HCT116 (cell line): ENCODE data around the gene ZP1.

Source experiments
- CTCF ChIP-seq, 3 experiments: fragments of 200-600 bp in 1 of 3; sonication (generic) in 1 of 3; IDR thresholded peaks in 2 of 3; conservative IDR thresholded peaks in 1 of 3; 2 replicates each; pipeline ENCODE4 v1.5.1; 2012 to 2017; ENCODE audit warnings: low read depth in 2 of 3, low read length in 2 of 3, antibody characterized with exemption in 1 of 3, borderline replicate concordance in 1 of 3, control low read depth in 1 of 3, mild to moderate bottlenecking in 1 of 3, mixed read lengths in 1 of 3, mixed run types in 1 of 3, moderate library complexity in 1 of 3; ENCODE audit not compliant: insufficient read depth in 1 of 3
- EZH2 ChIP-seq: fragments of 200-600 bp; sonication (generic); IDR thresholded peaks from 2 replicates; pipeline ENCODE4 v1.6.1; 2017; ENCODE audit warnings: antibody characterized with exemption, mixed run types
- POLR2AphosphoS5 ChIP-seq: IDR thresholded peaks from 2 replicates; pipeline ENCODE4 v1.6.1; 2011; ENCODE audit warnings: mild to moderate bottlenecking, low read depth, low read length, moderate library complexity
- REST ChIP-seq: IDR thresholded peaks from 2 replicates; pipeline ENCODE4 v1.6.1; 2012; ENCODE audit warnings: low read depth
- SRF ChIP-seq: IDR thresholded peaks from 2 replicates; pipeline ENCODE4 v1.6.1; 2012; ENCODE audit warnings: low read depth
- YY1 ChIP-seq: IDR thresholded peaks from 2 replicates; pipeline ENCODE4 v1.6.1; 2011; ENCODE audit warnings: low read length, low read depth, moderate library complexity, mild to moderate bottlenecking; ENCODE audit not compliant: insufficient replicate concordance; ENCODE audit errors: extremely low read depth
- ZFX ChIP-seq: fragments of 450-650 bp; IDR thresholded peaks from 2 replicates; pipeline ENCODE4 v1.6.1; 2017
- ZNF274 ChIP-seq: fragments of 200-500 bp; sonication (Bioruptor generic); IDR thresholded peaks from 2 replicates; pipeline ENCODE4 v1.6.1; 2014; ENCODE audit warnings: mild to moderate bottlenecking, low read depth, low read length, inconsistent platforms

- no peak for TF ChIP-seq ZNF274
- no peak for TF ChIP-seq CTCF (IDR thresholded peaks at IDR 0.05 in 2 of 3, conservative IDR thresholded peaks at IDR 0.05 in 1 of 3; ENCODE audit: borderline replicate concordance in 1 of 3, insufficient read depth in 1 of 3, low read depth in 2 of 3, low read length in 2 of 3)
- no peak for TF ChIP-seq EZH2
- no peak for TF ChIP-seq REST
- no peak for TF ChIP-seq POLR2AphosphoS5
- TF ChIP-seq SRF, result no peak
- TF ChIP-seq YY1, result no peak
- TF ChIP-seq ZFX, result no peak
Measured at GRCh38 chr11:60872124-60872960, 5.0 kb downstream of the ZP1 start.
